ENCODE data around the gene ZNF597.

Gene ZNF597

GRCh38 chr16:3443108-3444031 lies at the start of gene ZNF597, which contains the start of gene NAA60:
ZNF597 (minus strand) TSS chr16:3443504; CDS start chr16:3443153, 351 bp downstream.
NAA60 (plus strand) TSS chr16:3443680; CDS start chr16:3476228, 32,548 bp downstream.
- peak in 12 of 14 donors; percentile 36 to 90 (median 70) for DNase-seq

- DNase-seq = no peak
Observed at GRCh38 chr16:3492356-3492755, 49.1 kb upstream of the ZNF597 start.

- DNase-seq = no peak
Observed at GRCh38 chr16:3490911-3491629, 47.8 kb upstream of the ZNF597 start.

GRCh38 chr16:3488801-3489200 lies 45.5 kb upstream of the ZNF597 start:
- no peak for DNase-seq

- no peak for DNase-seq
Observed at GRCh38 chr16:3487521-3488410, 44.5 kb upstream of the ZNF597 start.

GRCh38 chr16:3486506-3487215 lies 43.4 kb upstream of the ZNF597 start:
- peak in 1 of 14 donors; percentile 29 for DNase-seq

GRCh38 chr16:3485821-3486505 lies 42.7 kb upstream of the ZNF597 start:
- DNase-seq = peak in 1 of 14 donors; percentile 21

GRCh38 chr16:3485097-3485745 lies 41.9 kb upstream of the ZNF597 start:
- DNase-seq = no peak

GRCh38 chr16:3484318-3485096 lies 41.2 kb upstream of the ZNF597 start:
- peak in 9 of 14 donors; percentile 10 to 91 (median 29) for DNase-seq

- DNase-seq = no peak
Observed at GRCh38 chr16:3482659-3483241, 39.4 kb upstream of the ZNF597 start.

- no peak for DNase-seq
Observed at GRCh38 chr16:3481696-3482658, 38.7 kb upstream of the ZNF597 start.

- DNase-seq = no peak
Observed at GRCh38 chr16:3480901-3481695, 37.8 kb upstream of the ZNF597 start.

- DNase-seq = no peak
Observed at GRCh38 chr16:3479654-3480216, 36.4 kb upstream of the ZNF597 start.

- no peak for DNase-seq
Observed at GRCh38 chr16:3478242-3478925, 35.1 kb upstream of the ZNF597 start.

GRCh38 chr16:3476409-3476808 lies 33.1 kb upstream of the ZNF597 start:
- no peak for DNase-seq
